Purkinje cell (primary cell): ENCODE results near the gene SLC16A14. TPM values are rescaled to one million over a fixed set of nuclear protein-coding genes. Genes with fewer than 3 reads are reported as not detected.

Experiments used
- polyA plus RNA-seq: library from polyadenylated mRNA; unstranded; fragments of >200 nt; fragmentation: Nextera tagmentation; gene quantifications from 2 replicates; pipeline ENCODE4 v1.2.1, GENCODE V29; 2014

Gene SLC16A14
- polyA plus RNA-seq = 28.9 and 37.5 TPM in 2 replicates

GRCh38 chr2:230068651-230069055 lies at the start of gene SLC16A14:
TSS of gene SLC16A14 (minus strand) at chr2:230068924. CDS start at chr2:230059352, 9,572 bp downstream.

Other genes with a start within 250 kb of the SLC16A14 start
- gene TRIP12, start 146.9 kb downstream of the SLC16A14 start, polyA plus RNA-seq = 55.3 and 58.7 TPM in 2 replicates
- 6.3 and 8.7 TPM in 2 replicates for gene FBXO36, start 146.4 kb downstream of the SLC16A14 start, polyA plus RNA-seq
- 2.8 and 10.6 TPM in 2 replicates for gene SP110, start 151.1 kb upstream of the SLC16A14 start, polyA plus RNA-seq
- gene SP140, start 156.8 kb upstream of the SLC16A14 start, polyA plus RNA-seq = not detected in 2 replicates